GM21423 (cell line): Measurements from ENCODE around the gene TIMM23B.
"Not testable (repeated sequence)": the region's sequence is repeated elsewhere in the genome, so short reads cannot be mapped to it uniquely, and the experiment has no call there.

Source experiments
- ATAC-seq: cut with Tn5 transposase; IDR thresholded peaks from one replicate; pipeline ENCODE4 v1.9.1; 2021; ENCODE audit warnings: mild to moderate bottlenecking, moderate library complexity; ENCODE audit not compliant: unreplicated experiment

TIMM23B gene

GRCh38 chr10:49972094-49972493, 30.2 kb downstream of the TIMM23B start:
- not testable (repeated sequence) for ATAC-seq

GRCh38 chr10:49977756-49978155, 35.9 kb downstream of the TIMM23B start:
- ATAC-seq: not testable (repeated sequence)

- ATAC-seq: not testable (repeated sequence)
These were observed 45.4 kb downstream of the TIMM23B start for GRCh38 chr10:49987207-49987606.

- ATAC-seq: not testable (repeated sequence)
These were observed 46.5 kb downstream of the TIMM23B start, which contains the start of gene AGAP6 for GRCh38 chr10:49988376-49988775. Gene AGAP6, plus strand, starts transcription at chr10:49988406. Its CDS starts 310 bp downstream, at chr10:49988716.

DNA sequence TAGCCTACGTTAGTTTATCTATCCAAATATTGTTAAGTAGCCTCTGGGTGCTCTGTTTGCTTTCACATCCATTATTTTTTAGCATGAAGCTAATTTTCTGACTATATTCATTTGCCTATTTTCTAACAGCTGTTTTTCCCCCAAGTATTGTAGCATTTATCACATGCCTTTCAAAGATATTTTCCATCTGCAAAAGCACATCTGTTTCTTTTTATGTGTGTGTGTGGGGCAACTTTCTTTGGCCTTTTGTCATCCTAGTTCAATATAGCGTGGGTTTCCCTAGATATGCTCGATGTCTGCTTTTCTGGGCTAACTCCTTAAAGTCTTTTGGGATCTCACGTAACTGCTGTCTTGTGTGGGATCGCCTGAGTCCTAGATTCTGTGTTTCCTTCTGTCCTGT, 53.5 kb downstream of the TIMM23B start:
- ATAC-seq: not testable (repeated sequence)

DNA sequence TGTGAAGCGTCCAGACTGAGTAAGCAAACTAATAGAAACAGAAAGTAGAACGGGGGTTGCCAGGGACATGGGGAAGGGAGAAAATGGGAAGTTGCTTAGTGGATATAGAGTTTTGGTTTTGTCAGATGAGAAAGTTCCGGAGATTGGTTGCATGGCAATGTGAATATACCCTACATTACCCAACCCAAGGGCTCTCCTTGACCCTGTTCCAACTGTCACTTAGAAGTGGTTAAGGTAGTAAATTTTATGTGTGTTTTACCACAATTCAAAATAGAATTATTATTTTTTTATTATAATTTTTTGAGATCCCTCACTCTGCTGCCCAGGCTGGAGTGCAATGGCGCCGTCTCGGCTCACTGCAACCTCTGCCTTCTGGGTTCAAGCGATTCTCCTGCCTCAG, 72.2 kb downstream of the TIMM23B start:
- ATAC-seq: not testable (repeated sequence)

DNA sequence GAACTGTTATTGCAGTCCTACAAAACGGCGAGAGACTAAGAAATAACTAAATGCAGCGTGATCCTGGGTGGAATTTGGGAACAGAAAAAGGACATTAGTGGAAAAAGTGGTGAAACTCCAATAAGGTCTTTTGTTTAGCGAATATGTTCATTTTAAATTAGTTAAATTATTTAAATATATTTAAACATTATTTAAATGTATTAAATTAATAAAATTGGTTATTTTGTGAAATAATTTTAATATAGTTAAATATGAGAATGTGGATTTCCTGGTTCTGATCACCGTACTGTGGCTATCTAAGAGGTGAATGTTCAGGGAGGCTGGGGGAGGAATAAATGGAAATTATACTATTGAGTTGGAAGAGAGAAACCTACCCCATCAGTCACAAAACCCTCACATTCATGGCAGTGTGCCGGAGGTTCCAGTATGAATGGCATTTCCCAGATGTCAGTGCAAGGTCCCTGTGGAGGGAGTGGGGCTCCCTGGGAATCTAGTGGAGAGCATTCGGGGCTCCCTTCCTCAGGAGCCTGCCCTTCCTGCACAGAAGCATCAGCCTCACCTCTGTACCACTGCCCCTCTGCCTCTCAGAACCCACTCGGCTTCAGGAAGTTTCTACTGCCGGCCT, 73.9 kb downstream of the TIMM23B start:
- not testable (repeated sequence) for ATAC-seq

DNA sequence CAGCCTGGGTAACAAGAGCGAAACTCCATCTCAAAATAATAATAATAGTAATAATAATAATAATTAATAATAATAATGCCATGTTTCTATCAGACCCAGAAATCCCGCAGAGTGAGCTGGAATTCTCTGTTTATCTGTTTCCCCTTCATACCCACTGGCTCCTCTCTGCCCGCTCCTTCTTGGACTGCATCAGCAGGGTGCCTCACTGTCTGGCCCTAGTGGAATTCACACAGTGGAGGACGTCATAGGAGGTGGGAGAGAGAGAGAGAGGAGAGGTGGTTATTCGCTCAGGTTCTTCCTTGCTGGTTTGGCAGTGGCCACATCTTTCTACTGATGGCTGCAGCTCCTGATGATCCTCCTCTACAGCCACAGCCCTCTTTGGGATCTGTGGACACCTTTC, 75.1 kb downstream of the TIMM23B start:
- not testable (repeated sequence) for ATAC-seq

GRCh38 chr10:50017646-50018045, 75.8 kb downstream of the TIMM23B start:
- ATAC-seq: not testable (repeated sequence)

- ATAC-seq: not testable (repeated sequence)
These were observed 77.4 kb downstream of the TIMM23B start for GRCh38 chr10:50019279-50019678.

DNA sequence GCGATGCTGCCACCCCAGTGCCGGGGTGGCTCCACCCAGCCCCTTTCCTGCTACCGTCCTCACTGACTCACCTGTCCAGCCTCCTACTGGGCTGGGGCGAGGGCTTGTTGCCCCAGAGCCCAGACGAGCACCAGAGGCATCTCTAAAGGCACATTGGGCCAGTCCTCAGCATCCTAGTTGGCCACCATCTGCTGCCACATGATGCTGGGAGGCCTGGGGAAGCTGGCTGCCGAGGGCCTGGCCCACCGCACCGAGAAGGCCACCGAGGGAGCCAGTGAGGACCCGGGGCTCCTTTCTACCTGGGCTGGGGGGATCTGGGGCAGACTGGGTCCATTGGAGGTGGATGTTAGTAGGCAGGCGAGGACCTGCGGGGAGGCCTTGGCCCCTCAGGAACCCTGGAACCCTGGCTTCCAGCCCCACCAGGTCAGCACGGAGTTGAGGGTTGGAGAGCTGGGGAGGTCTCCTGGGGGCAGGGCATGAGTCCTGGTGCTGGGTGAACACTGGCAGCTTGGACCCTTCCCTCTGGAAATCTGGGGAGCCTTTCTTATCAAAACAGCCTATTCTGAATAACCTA, 78.7 kb downstream of the TIMM23B start:
- ATAC-seq: not testable (repeated sequence)

- ATAC-seq: no peak
These were observed 79.8 kb downstream of the TIMM23B start for GRCh38 chr10:50021646-50022045.
